ENCODE data around the gene COL26A1.

- TF ChIP-seq CTCF (IDR thresholded peaks at IDR 0.05) (no peak), ZFX (IDR thresholded peaks at IDR 0.05; ENCODE audit: borderline replicate concordance) (no peak)
These were observed 230.9 kb downstream of the COL26A1 start for GRCh38 chr7:101593556-101593955.
